Parathyroid adenoma (tissue), 2 donors: ENCODE data around the gene RBFOX1.

ENCODE experiments used
- H2AFZ ChIP-seq: fragments of 300-600 bp; sonication (generic); one replicate; pipeline ENCODE4 v1.7.0; 2017; ENCODE audit warnings: antibody characterized with exemption, mild to moderate bottlenecking
- H3K27ac ChIP-seq: fragments of 300-600 bp; sonication (generic); one replicate; pipeline ENCODE4 v1.7.0; 2017
- H3K27me3 ChIP-seq: fragments of 300-600 bp; sonication (generic); one replicate; pipeline ENCODE4 v1.7.0; 2017; ENCODE audit warnings: low read length; ENCODE audit not compliant: control insufficient read depth, insufficient read depth
- H3K36me3 ChIP-seq: fragments of 300-600 bp; sonication (generic); one replicate; pipeline ENCODE4 v1.7.0; 2017; ENCODE audit warnings: low read length; ENCODE audit not compliant: control insufficient read depth, insufficient read depth
- H3K4me1 ChIP-seq: fragments of 300-600 bp; sonication (generic); one replicate; pipeline ENCODE4 v1.7.0; 2017; ENCODE audit warnings: control low read depth
- H3K4me2 ChIP-seq: fragments of 300-600 bp; sonication (generic); one replicate; pipeline ENCODE4 v1.7.0; 2017; ENCODE audit warnings: low read length
- H3K4me3 ChIP-seq: fragments of 300-600 bp; sonication (generic); one replicate; pipeline ENCODE4 v1.7.0; 2017; ENCODE audit warnings: low read depth, low read length
- H3K79me2 ChIP-seq: fragments of 300-600 bp; sonication (generic); one replicate; pipeline ENCODE4 v1.7.0; 2017; ENCODE audit warnings: control low read depth
- H3K9ac ChIP-seq: fragments of 300-600 bp; sonication (generic); one replicate; pipeline ENCODE4 v1.7.0; 2017; ENCODE audit warnings: mild to moderate bottlenecking
- H3K9me3 ChIP-seq: fragments of 300-600 bp; sonication (generic); one replicate; pipeline ENCODE4 v1.7.0; 2017; ENCODE audit warnings: low read length; ENCODE audit not compliant: control insufficient read depth
- TF ChIP-seq, protein P1 (sequence below): fragments of 300-600 bp; sonication (generic); IDR thresholded peaks from one replicate; pipeline ENCODE4 v1.7.0; 2017; ENCODE audit warnings: antibody characterized with exemption, mild to moderate bottlenecking
- donor health status: primary hyperparathyroidism.

Gene RBFOX1

GRCh38 chr16:7547736-7548135 is 215.1 kb downstream of the RBFOX1 start:
- H3K4me2 ChIP-seq = no peak overlapping the region
- H3K79me2 ChIP-seq = no peaks in the 10 kb centered on the region
- H3K27ac ChIP-seq = no peak overlapping the region
- TF ChIP-seq, protein P1, sequence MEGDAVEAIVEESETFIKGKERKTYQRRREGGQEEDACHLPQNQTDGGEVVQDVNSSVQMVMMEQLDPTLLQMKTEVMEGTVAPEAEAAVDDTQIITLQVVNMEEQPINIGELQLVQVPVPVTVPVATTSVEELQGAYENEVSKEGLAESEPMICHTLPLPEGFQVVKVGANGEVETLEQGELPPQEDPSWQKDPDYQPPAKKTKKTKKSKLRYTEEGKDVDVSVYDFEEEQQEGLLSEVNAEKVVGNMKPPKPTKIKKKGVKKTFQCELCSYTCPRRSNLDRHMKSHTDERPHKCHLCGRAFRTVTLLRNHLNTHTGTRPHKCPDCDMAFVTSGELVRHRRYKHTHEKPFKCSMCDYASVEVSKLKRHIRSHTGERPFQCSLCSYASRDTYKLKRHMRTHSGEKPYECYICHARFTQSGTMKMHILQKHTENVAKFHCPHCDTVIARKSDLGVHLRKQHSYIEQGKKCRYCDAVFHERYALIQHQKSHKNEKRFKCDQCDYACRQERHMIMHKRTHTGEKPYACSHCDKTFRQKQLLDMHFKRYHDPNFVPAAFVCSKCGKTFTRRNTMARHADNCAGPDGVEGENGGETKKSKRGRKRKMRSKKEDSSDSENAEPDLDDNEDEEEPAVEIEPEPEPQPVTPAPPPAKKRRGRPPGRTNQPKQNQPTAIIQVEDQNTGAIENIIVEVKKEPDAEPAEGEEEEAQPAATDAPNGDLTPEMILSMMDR = no peak
- no peak overlapping the region for H3K4me3 ChIP-seq
- no peak overlapping the region for H3K9ac ChIP-seq
- H3K27me3 ChIP-seq = no peaks in the 10 kb centered on the region
- no peak overlapping the region for H2AFZ ChIP-seq
- no peaks in the 10 kb centered on the region for H3K4me1 ChIP-seq
- no peaks in the 10 kb centered on the region for H3K36me3 ChIP-seq
- no peaks in the 10 kb centered on the region for H3K9me3 ChIP-seq

DNA sequence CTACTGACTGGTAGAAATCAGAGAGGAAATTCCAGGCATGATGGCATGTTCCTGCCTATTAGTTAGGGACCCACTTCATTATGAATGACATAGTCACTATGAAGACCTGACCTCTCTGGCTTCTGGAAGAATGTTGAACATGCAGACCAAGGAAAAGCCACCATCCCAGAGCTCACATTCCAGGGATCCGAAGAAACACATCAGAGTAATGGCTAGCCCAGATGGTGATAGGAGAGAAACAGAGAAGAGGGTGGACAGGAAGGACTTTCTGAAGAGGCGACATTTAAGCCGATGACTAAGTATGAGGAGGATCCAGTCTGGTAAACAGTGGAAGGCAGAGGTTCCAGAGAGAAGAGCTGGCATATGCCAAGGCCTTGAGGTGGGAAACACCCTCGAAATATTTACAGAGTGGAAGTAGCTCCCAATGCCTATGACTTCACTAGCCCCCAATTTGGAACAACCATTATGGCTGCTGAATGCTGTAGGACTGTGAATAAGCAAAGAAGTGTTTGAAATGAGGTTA is 216.2 kb downstream of the RBFOX1 start:
- H3K27me3 ChIP-seq = no peaks in the 10 kb centered on the region
- H3K36me3 ChIP-seq = no peaks in the 10 kb centered on the region
- H3K9ac ChIP-seq = no peak overlapping the region
- no peak overlapping the region for H3K4me3 ChIP-seq
- TF ChIP-seq, protein P1 = no peak
- no peak overlapping the region for H2AFZ ChIP-seq
- no peaks in the 10 kb centered on the region for H3K4me1 ChIP-seq
- no peaks in the 10 kb centered on the region for H3K79me2 ChIP-seq
- H3K4me2 ChIP-seq = no peak overlapping the region
- no peaks in the 10 kb centered on the region for H3K9me3 ChIP-seq
- no peak overlapping the region for H3K27ac ChIP-seq

GRCh38 chr16:7550096-7550495 is 217.5 kb downstream of the RBFOX1 start:
- no peaks in the 10 kb centered on the region for H3K79me2 ChIP-seq
- no peak overlapping the region for H3K4me3 ChIP-seq
- TF ChIP-seq, protein P1 = no peak
- H3K9ac ChIP-seq = no peak overlapping the region
- H3K27ac ChIP-seq = no peak overlapping the region
- no peaks in the 10 kb centered on the region for H3K9me3 ChIP-seq
- no peak overlapping the region for H3K4me2 ChIP-seq
- H3K4me1 ChIP-seq = no peaks in the 10 kb centered on the region
- H3K36me3 ChIP-seq = no peaks in the 10 kb centered on the region
- no peak overlapping the region for H2AFZ ChIP-seq
- no peaks in the 10 kb centered on the region for H3K27me3 ChIP-seq

GRCh38 chr16:7555459-7555858 is 222.8 kb downstream of the RBFOX1 start:
- Histone ChIP-seq H3K4me1 (no peaks in the 10 kb centered on the region), H3K9ac (no peak overlapping the region), H3K27me3 (no peaks in the 10 kb centered on the region), H3K79me2 (no peaks in the 10 kb centered on the region), H3K27ac (no peak overlapping the region), H2AFZ (no peak overlapping the region), H3K36me3 (no peaks in the 10 kb centered on the region), H3K4me3 (no peak overlapping the region), H3K9me3 (no peaks in the 10 kb centered on the region), H3K4me2 (no peak overlapping the region)
- TF ChIP-seq, protein P1 = no peak

- no peak overlapping the region for H3K4me3 ChIP-seq
- H2AFZ ChIP-seq = no peak overlapping the region
- no peaks in the 10 kb centered on the region for H3K79me2 ChIP-seq
- no peak overlapping the region for H3K9ac ChIP-seq
- H3K4me2 ChIP-seq = no peak overlapping the region
- TF ChIP-seq, protein P1 = no peak
- no peaks in the 10 kb centered on the region for H3K36me3 ChIP-seq
- H3K27ac ChIP-seq = no peak overlapping the region
- H3K9me3 ChIP-seq = no peaks in the 10 kb centered on the region
- H3K4me1 ChIP-seq = no peaks in the 10 kb centered on the region
- H3K27me3 ChIP-seq = no peaks in the 10 kb centered on the region
Observed at GRCh38 chr16:7561908-7562405, 229.3 kb downstream of the RBFOX1 start.
